ENCODE measurements around the gene F5. TPM values are rescaled to one million over a fixed set of nuclear protein-coding genes. Genes with fewer than 3 reads are reported as not detected.

F5 gene
- total RNA-seq, 1 donor from 2014 or later = not detected

- FAIRE-seq = peak; percentile 88
These were observed 100.6 kb downstream of the F5 start, which contains the start of gene SLC19A2 for GRCh38 chr1:169485431-169486280. TSS of gene SLC19A2 (minus strand) at chr1:169485944. CDS start at chr1:169485766, 178 bp downstream.

GRCh38 chr1:169484683-169485430 is 101.4 kb downstream of the F5 start:
- DNase-seq (ENCODE audit: low spot score in 2 of 2) (peak in 1 of 2 donors; percentile 18), FAIRE-seq (no peak)

More at GRCh38 chr1:169485431-169486280, 100.6 kb downstream of the F5 start, which contains the start of gene SLC19A2:
- peak; percentile 96 for DNase-seq (ENCODE audit: low spot score in 2 of 2)

GRCh38 chr1:169484101-169484500 is 102.2 kb downstream of the F5 start:
- DNase-seq (ENCODE audit: low spot score in 2 of 2) (no peak), FAIRE-seq (no peak)

- DNase-seq (ENCODE audit: low spot score in 2 of 2) = no peak
- FAIRE-seq = no peak
These were observed 102.7 kb downstream of the F5 start for GRCh38 chr1:169483500-169483966.

GRCh38 chr1:169479363-169480066 is 106.8 kb downstream of the F5 start:
- DNase-seq (ENCODE audit: low spot score in 2 of 2) (no peak), FAIRE-seq (no peak)

- FAIRE-seq = no peak
- no peak for DNase-seq (ENCODE audit: low spot score in 2 of 2)
These were observed 108.1 kb downstream of the F5 start for GRCh38 chr1:169478094-169478672.

- no peak for FAIRE-seq
- DNase-seq (ENCODE audit: low spot score in 2 of 2) = no peak
These were observed 110.4 kb downstream of the F5 start for GRCh38 chr1:169475806-169476387.

GRCh38 chr1:169474302-169474995 is 111.8 kb downstream of the F5 start:
- DNase-seq (ENCODE audit: low spot score in 2 of 2) = no peak
- no peak for FAIRE-seq

- FAIRE-seq = no peak
- DNase-seq (ENCODE audit: low spot score in 2 of 2) = no peak
These were observed 112.9 kb downstream of the F5 start for GRCh38 chr1:169473347-169473746.

- DNase-seq (ENCODE audit: low spot score in 2 of 2) = no peak
- no peak for FAIRE-seq
These were observed 113.5 kb downstream of the F5 start for GRCh38 chr1:169472738-169473137.

GRCh38 chr1:169468982-169469381 is 117.3 kb downstream of the F5 start:
- FAIRE-seq = no peak

GRCh38 chr1:169466259-169467230 is 119.7 kb downstream of the F5 start:
- DNase-seq (ENCODE audit: low spot score in 2 of 2) (no peak), FAIRE-seq (no peak)

More at GRCh38 chr1:169468982-169469381, 117.3 kb downstream of the F5 start:
- no peak for DNase-seq (ENCODE audit: low spot score in 2 of 2)

GRCh38 chr1:169465281-169465680 is 121.0 kb downstream of the F5 start:
- FAIRE-seq (no peak), DNase-seq (ENCODE audit: low spot score in 2 of 2) (no peak)

Small RNA genes lying within 50 kb of the gene (small RNA-seq; reads per million reads assigned to genes)
- not detected for gene AL021068.2

Other genes with a start within 250 kb of the F5 start
- 26.1 TPM for gene NME7, start 218.7 kb downstream of the F5 start, total RNA-seq
- 24.9 TPM for gene BLZF1, start 218.3 kb downstream of the F5 start, total RNA-seq
- gene CCDC181, start 159.0 kb downstream of the F5 start, total RNA-seq = 7.3 TPM
- 23.6 TPM for gene SLC19A2, start 100.5 kb downstream of the F5 start, total RNA-seq
- gene SELP, start 43.6 kb upstream of the F5 start, total RNA-seq = not detected
- 0.82 TPM for gene SELL, start 125.1 kb upstream of the F5 start, total RNA-seq
- gene SELE, start 147.6 kb upstream of the F5 start, total RNA-seq = under 0.01 TPM
- 9.0 TPM for gene METTL18, start 208.4 kb upstream of the F5 start, total RNA-seq